ENCODE data around the gene VWA8.

GRCh38 chr13:41588448-41588847 is 372.5 kb downstream of the VWA8 start:
- TF ChIP-seq CTCF (IDR thresholded peaks at IDR 0.05; ENCODE audit: low read length) (no peak), EZH2 (optimal IDR thresholded peaks at IDR 0.05; ENCODE audit: low read depth, low read length) (no peak)
